SK-N-SH treated with all-trans-retinoic acid at 6 μM for 48 hours (cell line): Measurements from ENCODE around the gene FHIT.

ENCODE experiments used
- ATAC-seq: fragments of 200-7000 bp; cut with Tn5 transposase; 3 replicates; pipeline ENCODE4 v1.9.1; 2020; ENCODE audit warnings: mild to moderate bottlenecking, moderate library complexity
- ARNTL ChIP-seq: fragments of 450-650 bp; formaldehyde crosslinking; IDR thresholded peaks from 2 replicates; pipeline ENCODE4 v1.5.0; 2020; ENCODE audit warnings: low read depth, mild to moderate bottlenecking, moderate library complexity, borderline replicate concordance
- BACH2 ChIP-seq: fragments of 250-450 bp; sonication (Bioruptor Pico); IDR thresholded peaks from 2 replicates; pipeline ENCODE4 v1.9.0; 2021; ENCODE audit warnings: mild to moderate bottlenecking, borderline replicate concordance
- CREB5 ChIP-seq: fragments of 250-450 bp; sonication (Bioruptor Pico); IDR thresholded peaks from 2 replicates; pipeline ENCODE4 v1.5.1; 2020; ENCODE audit warnings: low read depth, mild to moderate bottlenecking, moderate library complexity
- CSDC2 ChIP-seq: fragments of 250-450 bp; sonication (Bioruptor Pico); IDR thresholded peaks from 2 replicates; pipeline ENCODE4 v1.5.0; 2020; ENCODE audit warnings: mild to moderate bottlenecking, moderate library complexity
- CSRNP3 ChIP-seq: fragments of 250-450 bp; sonication (Bioruptor Pico); IDR thresholded peaks from 2 replicates; pipeline ENCODE4 v1.5.1; 2021; ENCODE audit warnings: mild to moderate bottlenecking, moderate library complexity
- ESRRG ChIP-seq: fragments of 250-450 bp; sonication (Bioruptor Pico); IDR thresholded peaks from 2 replicates; pipeline ENCODE4 v1.6.1; 2021; ENCODE audit warnings: mild to moderate bottlenecking
- GLIS3 ChIP-seq: fragments of 250-450 bp; sonication (Bioruptor Pico); IDR thresholded peaks from 2 replicates; pipeline ENCODE4 v1.5.0; 2020; ENCODE audit warnings: mild to moderate bottlenecking, moderate library complexity
- OSR1 ChIP-seq: fragments of 250-450 bp; sonication (Bioruptor Pico); IDR thresholded peaks from 2 replicates; pipeline ENCODE4 v1.8.0; 2022; ENCODE audit warnings: moderate library complexity, mild to moderate bottlenecking, inconsistent platforms
- PATZ1 ChIP-seq: fragments of 250-450 bp; sonication (Bioruptor Pico); IDR thresholded peaks from 2 replicates; pipeline ENCODE4 v1.8.0; 2020; ENCODE audit warnings: mild to moderate bottlenecking, moderate library complexity, borderline replicate concordance
- POU6F1 ChIP-seq: fragments of 250-450 bp; sonication (Bioruptor Pico); IDR thresholded peaks from 2 replicates; pipeline ENCODE4 v1.8.0; 2021; ENCODE audit warnings: low read depth, mild to moderate bottlenecking, moderate library complexity, borderline replicate concordance
- PPARA ChIP-seq: fragments of 250-450 bp; sonication (Bioruptor Pico); IDR thresholded peaks from 2 replicates; pipeline ENCODE4 v1.5.0; 2020; ENCODE audit warnings: mild to moderate bottlenecking, borderline replicate concordance
- RARB ChIP-seq: fragments of 250-450 bp; sonication (Bioruptor Pico); IDR thresholded peaks from 2 replicates; pipeline ENCODE4 v1.8.0; 2021; ENCODE audit warnings: mild to moderate bottlenecking, moderate library complexity
- SNAI2 ChIP-seq: fragments of 250-450 bp; sonication (Bioruptor Pico); IDR thresholded peaks from 2 replicates; pipeline ENCODE4 v1.5.0; 2020; ENCODE audit warnings: mild to moderate bottlenecking, moderate library complexity
- TCF4 ChIP-seq: fragments of 250-450 bp; sonication (Bioruptor Pico); IDR thresholded peaks from 2 replicates; pipeline ENCODE4 v1.8.0; 2021; ENCODE audit warnings: mild to moderate bottlenecking, moderate library complexity, borderline replicate concordance
- TOX ChIP-seq: fragments of 250-450 bp; sonication (Bioruptor Pico); IDR thresholded peaks from 2 replicates; pipeline ENCODE4 v1.8.0; 2021; ENCODE audit warnings: mild to moderate bottlenecking, moderate library complexity, borderline replicate concordance
- ZC3H10 ChIP-seq: fragments of 250-450 bp; sonication (Bioruptor Pico); IDR thresholded peaks from 2 replicates; pipeline ENCODE4 v1.5.1; 2021; ENCODE audit warnings: mild to moderate bottlenecking, moderate library complexity
- ZFP3 ChIP-seq: fragments of 250-450 bp; sonication (Bioruptor Pico); IDR thresholded peaks from 2 replicates; pipeline ENCODE4 v1.5.0; 2020; ENCODE audit warnings: mild to moderate bottlenecking, moderate library complexity
- ZFP30 ChIP-seq: fragments of 450-650 bp; formaldehyde crosslinking; IDR thresholded peaks from 2 replicates; pipeline ENCODE4 v1.5.0; 2022; ENCODE audit warnings: mild to moderate bottlenecking, moderate library complexity
- ZNF565 ChIP-seq: fragments of 450-650 bp; formaldehyde crosslinking; conservative IDR thresholded peaks from 2 replicates; pipeline ENCODE4 v1.5.0; 2020; ENCODE audit warnings: low read depth, mild to moderate bottlenecking, moderate library complexity
- ZNF70 ChIP-seq: fragments of 450-650 bp; formaldehyde crosslinking; IDR thresholded peaks from 2 replicates; pipeline ENCODE4 v1.5.0; 2020; ENCODE audit warnings: mild to moderate bottlenecking, moderate library complexity
- ZNF8 ChIP-seq: fragments of 450-650 bp; formaldehyde crosslinking; IDR thresholded peaks from 2 replicates; pipeline ENCODE4 v1.5.0; 2020; ENCODE audit warnings: mild to moderate bottlenecking, moderate library complexity

FHIT gene

GRCh38 chr3:60577601-60578000, 673.7 kb downstream of the FHIT start (continued):
- TF ChIP-seq CREB5 (CRISPR knock-in tag): no peak
- TF ChIP-seq, all 23 proteins: peak for 0

- TF ChIP-seq ZNF565 (CRISPR knock-in tag) (no peak), ESRRG (no peak), TOX (no peak), POU6F1 (no peak), CSDC2 (CRISPR knock-in tag) (no peak), PATZ1 (CRISPR knock-in tag) (no peak), ARNTL (CRISPR knock-in tag) (no peak), ZNF70 (no peak), ZFP30 (CRISPR knock-in tag) (no peak), ZC3H10 (CRISPR knock-in tag) (no peak), SNAI2 (CRISPR knock-in tag) (no peak), RARB (no peak), CSRNP3 (no peak), GLIS3 (CRISPR knock-in tag) (no peak)
- TF ChIP-seq, all 23 proteins: peak for 0
- no peak for ATAC-seq
These were observed 675.5 kb downstream of the FHIT start for GRCh38 chr3:60575718-60576272.

GRCh38 chr3:60574046-60574769, 677.0 kb downstream of the FHIT start:
- ATAC-seq: no peak
- no peak for TF ChIP-seq POU6F1
- no peak for TF ChIP-seq ZNF70
- TF ChIP-seq ZFP30 (CRISPR knock-in tag): no peak
- no peak for TF ChIP-seq ARNTL (CRISPR knock-in tag)
- TF ChIP-seq ZC3H10 (CRISPR knock-in tag): no peak
- no peak for TF ChIP-seq RARB
- no peak for TF ChIP-seq ZNF8
- TF ChIP-seq ZFP3 (CRISPR knock-in tag): no peak
- TF ChIP-seq TCF4: no peak
- TF ChIP-seq PPARA (CRISPR knock-in tag): no peak
- no peak for TF ChIP-seq ESRRG
- no peak for TF ChIP-seq OSR1
- TF ChIP-seq CREB5 (CRISPR knock-in tag): no peak
- no peak for TF ChIP-seq ZNF565 (CRISPR knock-in tag)
- TF ChIP-seq BACH2: no peak
- no peak for TF ChIP-seq TOX
